B cell (primary cell): Measurements from ENCODE around the gene PCSK7. TPM values are rescaled to one million over a fixed set of nuclear protein-coding genes. Genes with fewer than 3 reads are reported as not detected.
A peak's percentile ranks its signal among the peaks of the same experiment; 100 is the strongest.

Source experiments
- ATAC-seq: fragments of 200-7000 bp; cut with Tn5 transposase; one replicate; pipeline ENCODE4 v1.10.0; 2021; ENCODE audit warnings: low read depth, mild to moderate bottlenecking, moderate number of reproducible peaks, moderate library complexity
- CTCF ChIA-PET: fragments of 350-600 bp; sonication (Branson Sonifier 250); formaldehyde crosslinking; loops from one replicate; lab custom pipeline; 2021; ENCODE audit warnings: antibody characterized with exemption, inconsistent platforms; lab: Charles Lee
- POLR2A ChIA-PET: fragments of 350-600 bp; sonication (Branson Sonifier 250); formaldehyde crosslinking; loops from one replicate; lab custom pipeline; 2021; ENCODE audit warnings: antibody characterized with exemption; lab: Charles Lee
- DNase-seq: peaks from one replicate; pipeline ENCODE4 v3.0.0; 2013
- H2AFZ ChIP-seq: 2 replicates; pipeline ENCODE4 v1.6.1; 2012; ENCODE audit warnings: mild to moderate bottlenecking, low read depth, low read length; ENCODE audit not compliant: insufficient read depth, poor library complexity, severe bottlenecking
- H3K27ac ChIP-seq, 2 donors: 1 replicate in 1 of 2; 2 replicates in 1 of 2; pipeline ENCODE4 v1.5.1; 2012 to 2013; ENCODE audit warnings: low read length in 2 of 2, mild to moderate bottlenecking in 2 of 2, moderate library complexity in 1 of 2
- H3K27me3 ChIP-seq, 4 experiments: fragments of 200-600 bp in 1 of 4; sonication (generic) in 1 of 4; replicated peaks in 1 of 4; 1 replicate in 2 of 4; 2 replicates in 2 of 4; pipeline versions ENCODE4 v1.6.1 to v1.7.0; 2013 to 2016; ENCODE audit warnings: low read length in 3 of 4, mild to moderate bottlenecking in 2 of 4, mixed read lengths in 1 of 4, moderate library complexity in 1 of 4; ENCODE audit not compliant: insufficient read depth in 4 of 4, control insufficient read depth in 3 of 4; ENCODE audit errors: control extremely low read depth in 1 of 4
- H3K36me3 ChIP-seq, 2 experiments: replicated peaks in 1 of 2; 1 replicate in 1 of 2; 2 replicates in 1 of 2; pipeline versions ENCODE4 v1.6.1 to v1.7.1; 2013; ENCODE audit warnings: low read length in 1 of 2; ENCODE audit not compliant: insufficient read depth in 2 of 2, control insufficient read depth in 1 of 2; ENCODE audit errors: control extremely low read depth in 1 of 2, extremely low read depth in 1 of 2
- H3K4me1 ChIP-seq, 2 donors: fragments of 200-600 bp in 1 of 2; sonication (generic) in 1 of 2; 1 replicate in 1 of 2; 2 replicates in 1 of 2; pipeline versions ENCODE4 v1.5.1 to v1.6.1; 2013 to 2017; ENCODE audit warnings: low read length in 2 of 2; ENCODE audit not compliant: control insufficient read depth in 2 of 2, insufficient read depth in 2 of 2
- H3K4me2 ChIP-seq: replicated peaks from 2 replicates; pipeline ENCODE3; 2012; ENCODE audit warnings: mild to moderate bottlenecking, low read depth, low read length; ENCODE audit not compliant: poor library complexity, severe bottlenecking
- H3K4me3 ChIP-seq, 5 experiments: fragments of 200-600 bp in 1 of 5; sonication (generic) in 1 of 5; 1 replicate in 3 of 5; 2 replicates in 2 of 5; pipeline versions ENCODE4 v1.5.1 to v1.7.0; 2011 to 2016; ENCODE audit warnings: low read length in 4 of 5, mild to moderate bottlenecking in 4 of 5, low read depth in 2 of 5, control low read depth in 1 of 5, moderate library complexity in 1 of 5; ENCODE audit not compliant: insufficient read depth in 1 of 5; ENCODE audit errors: control extremely low read depth in 1 of 5, extremely low read depth in 1 of 5
- H3K79me2 ChIP-seq: fragments of 200-600 bp; sonication (generic); one replicate; pipeline ENCODE4 v1.6.0; 2016; ENCODE audit warnings: low read length; ENCODE audit not compliant: control insufficient read depth, insufficient read depth
- H3K9ac ChIP-seq: fragments of 200-600 bp; sonication (generic); 2 replicates; pipeline ENCODE4 v1.6.1; 2017; ENCODE audit warnings: mild to moderate bottlenecking, low read length, moderate library complexity
- H3K9me3 ChIP-seq, 3 donors: one replicate each; pipeline versions ENCODE4 v1.6.1 to v1.7.1; 2013; ENCODE audit warnings: low read length in 2 of 3; ENCODE audit not compliant: control insufficient read depth in 2 of 3, insufficient read depth in 1 of 3; ENCODE audit errors: control extremely low read depth in 1 of 3
- H4K20me1 ChIP-seq: 2 replicates; pipeline ENCODE4 v1.6.0; 2012; ENCODE audit warnings: mild to moderate bottlenecking, low read length; ENCODE audit not compliant: insufficient read depth, control insufficient read depth, poor library complexity, severe bottlenecking
- H3K27ac Mint-ChIP-seq: one replicate; pipeline ENCODE4 v1.8.0; 2021; ENCODE audit warnings: mixed read lengths
- H3K27me3 Mint-ChIP-seq: one replicate; pipeline ENCODE4 v1.8.0; 2021; ENCODE audit warnings: mixed read lengths
- H3K4me1 Mint-ChIP-seq: one replicate; pipeline ENCODE4 v1.8.0; 2021; ENCODE audit warnings: mixed read lengths
- H3K4me3 Mint-ChIP-seq: one replicate; pipeline ENCODE4 v1.8.0; 2021; ENCODE audit warnings: mixed read lengths
- H3K9me3 Mint-ChIP-seq: one replicate; pipeline ENCODE4 v1.8.0; 2022; ENCODE audit warnings: mixed read lengths; ENCODE audit not compliant: insufficient read depth
- CTCF ChIP-seq: fragments of 200-600 bp; IDR thresholded peaks from one replicate; pipeline ENCODE4 v1.8.0; 2022; ENCODE audit warnings: antibody characterized with exemption, mild to moderate bottlenecking
- EZH2 ChIP-seq: IDR thresholded peaks from 2 replicates; pipeline ENCODE4 v1.6.1; 2012; ENCODE audit warnings: borderline replicate concordance, low read depth, mild to moderate bottlenecking, moderate library complexity, low read length; ENCODE audit not compliant: insufficient read depth, poor library complexity, severe bottlenecking
- WGBS: methylation state at CpG from one replicate; pipeline ENCODE4 v1.1.5; 2013; ENCODE audit warnings: missing lambda C conversion rate; ENCODE audit not compliant: insufficient coverage; 5-methylcytosine and 5-hydroxymethylcytosine counted together
- intact Hi-C: fragments of 100-400 bp; cut with micrococcal nuclease; formaldehyde crosslinking; loops from one replicate; pipeline ENCODE4 v1.10.0; 2022
- polyA minus RNA-seq: library from RNA; depleted of rRNA, polyadenylated mRNA; stranded (reverse); fragments of >200 nt; gene quantifications from 2 replicates; pipeline ENCODE4 v1.2.3, GENCODE V29; 2012
- polyA plus RNA-seq: library from polyadenylated mRNA; depleted of rRNA; stranded (reverse); fragments of >200 nt; gene quantifications from 2 replicates; pipeline ENCODE4 v1.2.3, GENCODE V29; 2012
- total RNA-seq, 2 donors: library from RNA; stranded (reverse); fragments of 120-200 nt in 1 of 2; gene quantifications; 1 replicate in 1 of 2; 2 replicates in 1 of 2; pipeline versions ENCODE4 v1.2.3 to v1.2.4, GENCODE V29; 2013 to 2022

The PCSK7 gene
- 283 and 294 TPM in 2 replicates for total RNA-seq
- total RNA-seq (2013): 96.3 TPM
- 203 and 221 TPM in 2 replicates for polyA plus RNA-seq
- 135 and 176 TPM in 2 replicates for polyA minus RNA-seq

GRCh38 chr11:117231842-117232091 lies at the start of gene PCSK7:
Gene PCSK7, minus strand, starts transcription at chr11:117232073. Its CDS starts 2,229 bp downstream, at chr11:117229844.
- Mint-ChIP-seq H3K27me3 (no peaks in the 10 kb centered on the region), H3K27ac (peak within 1 kb of the TSS; percentile 99), H3K9me3 (no peaks in the 10 kb centered on the region), H3K4me3 (peak within 1 kb of the TSS; percentile 95), H3K4me1 (peaks cover 48% of the 10 kb centered on the region)
- Histone ChIP-seq H3K79me2 (peaks cover 58% of the 10 kb centered on the region), H2AFZ (peak within 1 kb of the TSS; percentile 85), H3K9ac (peak within 1 kb of the TSS; percentile 74), H3K27me3 (no peaks in the 10 kb centered on the region), H4K20me1 (no peaks in the 10 kb centered on the region), H3K4me1 (peaks cover 34 to 38% of the 10 kb centered on the region in 2 donors), H3K4me2 (peak within 1 kb of the TSS; percentile 96), H3K27ac (peak within 1 kb of the TSS; percentile 82 to 84), H3K9me3 (peaks cover 0 to 3% (median 0%) of the 10 kb centered on the region in 3 donors), H3K36me3 (peaks cover 3 to 37% of the 10 kb centered on the region in 2 experiments), H3K4me3 (peak within 1 kb of the TSS; percentile 64 to 99 (median 91))
- ATAC-seq (no peak), DNase-seq (no peak)
- intact Hi-C loops: loop anchor here (1.0 to 5.0 kb wide), 7 partner anchors 50 to 586 kb away; partner anchors contain the start of genes BUD13, PAFAH1B2, SIK3 and ZPR1
- 0% methylated on average over 13 of the region's 13 CpGs for WGBS
- TF ChIP-seq EZH2: no peak
- no peak for TF ChIP-seq CTCF
- POLR2A ChIA-PET: interaction anchor here (0.6 to 1.8 kb wide), 4 partner anchors 9 to 88 kb away, joined by 4 to 5 read pairs (median 4); partner anchors contain the start of genes PAFAH1B2 and SIDT2
- CTCF ChIA-PET: interaction anchor here (0.7 to 19.9 kb wide), 12 partner anchors 21 to 720 kb away, joined by 3 to 309 read pairs (median 4); partner anchors contain the start of genes CEP164, PAFAH1B2, SIDT2 and SIK3

- Histone ChIP-seq H4K20me1 (no peaks in the 10 kb centered on the region), H3K4me3 (no peak overlapping the region), H3K9ac (no peak overlapping the region), H3K4me2 (no peak overlapping the region), H3K36me3 (peaks cover 0 to 52% of the 10 kb centered on the region in 2 experiments), H3K4me1 (no peaks in the 10 kb centered on the region), H3K27ac (no peak overlapping the region), H3K79me2 (no peaks in the 10 kb centered on the region), H3K9me3 (no peaks in the 10 kb centered on the region), H2AFZ (no peak overlapping the region), H3K27me3 (no peaks in the 10 kb centered on the region)
- Mint-ChIP-seq H3K27ac (no peak overlapping the region), H3K4me3 (no peak overlapping the region), H3K27me3 (no peaks in the 10 kb centered on the region), H3K9me3 (no peaks in the 10 kb centered on the region), H3K4me1 (no peaks in the 10 kb centered on the region)
- no peak for TF ChIP-seq EZH2
- TF ChIP-seq CTCF: no peak
- WGBS: 98% methylated on average over 4 of the region's 6 CpGs
- ATAC-seq (no peak), DNase-seq (no peak)
- POLR2A ChIA-PET: interaction anchor here (0.6 kb wide), 1 partner anchor 142 kb away, joined by 3 read pairs; no protein-coding TSS in a partner anchor
- intact Hi-C loops: no loop called here
- CTCF ChIA-PET: no interaction called here
Observed at GRCh38 chr11:117281159-117281558, 49.3 kb upstream of the PCSK7 start.
